Measurements from ENCODE around the gene WWOX.

Gene WWOX

GRCh38 chr16:78718141-78718540 lies 618.7 kb downstream of the WWOX start:
- TF ChIP-seq CTCF (IDR thresholded peaks at IDR 0.05; ENCODE audit: borderline replicate concordance, extremely low read depth, low read length, poor library complexity, severe bottlenecking) (no peak), EZH2 (IDR thresholded peaks at IDR 0.05; ENCODE audit: borderline replicate concordance, low read depth, low read length, severe bottlenecking) (no peak)
- H3K9ac ChIP-seq (ENCODE audit: low read depth, low read length): no peak overlapping the region
- no peak overlapping the region for H3K4me2 ChIP-seq (ENCODE audit: insufficient read depth, low read length)
- H3K36me3 ChIP-seq (ENCODE audit: insufficient read depth, low read length): no peaks in the 10 kb centered on the region
- no peaks in the 10 kb centered on the region for H3K4me1 ChIP-seq (ENCODE audit: insufficient read depth, low read length)
- H3K27ac ChIP-seq (ENCODE audit: low read length): no peak overlapping the region
- no peak overlapping the region for H2AFZ ChIP-seq (ENCODE audit: low read depth, low read length)
- H3K4me3 ChIP-seq (ENCODE audit: low read depth in 1 of 2, low read length in 2 of 2): no peak overlapping the region
- no peaks in the 10 kb centered on the region for H3K27me3 ChIP-seq (ENCODE audit: insufficient read depth, low read length, poor library complexity)
- no peak for DNase-seq
- no peaks in the 10 kb centered on the region for H3K79me2 ChIP-seq (ENCODE audit: insufficient read depth, low read length)
- ATAC-seq (ENCODE audit: insufficient read depth, low read depth): no peak
- H3K9me3 ChIP-seq (ENCODE audit: insufficient read depth, low read length, severe bottlenecking): no peaks in the 10 kb centered on the region
- H4K20me1 ChIP-seq (ENCODE audit: insufficient read depth, low read length): no peaks in the 10 kb centered on the region

GRCh38 chr16:78720416-78720815 lies 621.0 kb downstream of the WWOX start:
- no peak for ATAC-seq (ENCODE audit: insufficient read depth, low read depth)
- no peak overlapping the region for H3K4me3 ChIP-seq (ENCODE audit: low read depth in 1 of 2, low read length in 2 of 2)
- H3K36me3 ChIP-seq (ENCODE audit: insufficient read depth, low read length): no peaks in the 10 kb centered on the region
- H3K4me1 ChIP-seq (ENCODE audit: insufficient read depth, low read length): no peaks in the 10 kb centered on the region
- H3K27me3 ChIP-seq (ENCODE audit: insufficient read depth, low read length, poor library complexity): no peaks in the 10 kb centered on the region
- no peak for DNase-seq
- H2AFZ ChIP-seq (ENCODE audit: low read depth, low read length): no peak overlapping the region
- H3K4me2 ChIP-seq (ENCODE audit: insufficient read depth, low read length): no peak overlapping the region
- H3K9ac ChIP-seq (ENCODE audit: low read depth, low read length): no peak overlapping the region
- no peaks in the 10 kb centered on the region for H4K20me1 ChIP-seq (ENCODE audit: insufficient read depth, low read length)
- no peaks in the 10 kb centered on the region for H3K79me2 ChIP-seq (ENCODE audit: insufficient read depth, low read length)
- no peak overlapping the region for H3K27ac ChIP-seq (ENCODE audit: low read length)
- no peaks in the 10 kb centered on the region for H3K9me3 ChIP-seq (ENCODE audit: insufficient read depth, low read length, severe bottlenecking)
- no peak for TF ChIP-seq EZH2 (IDR thresholded peaks at IDR 0.05; ENCODE audit: borderline replicate concordance, low read depth, low read length, severe bottlenecking)
- TF ChIP-seq CTCF (IDR thresholded peaks at IDR 0.05; ENCODE audit: borderline replicate concordance, extremely low read depth, low read length, poor library complexity, severe bottlenecking): no peak

GRCh38 chr16:78727536-78727935 lies 628.1 kb downstream of the WWOX start:
- H3K4me3 ChIP-seq (ENCODE audit: low read depth in 1 of 2, low read length in 2 of 2): no peak overlapping the region
- no peak overlapping the region for H2AFZ ChIP-seq (ENCODE audit: low read depth, low read length)
- no peak overlapping the region for H3K4me2 ChIP-seq (ENCODE audit: insufficient read depth, low read length)
- no peak for TF ChIP-seq EZH2 (IDR thresholded peaks at IDR 0.05; ENCODE audit: borderline replicate concordance, low read depth, low read length, severe bottlenecking)
- TF ChIP-seq CTCF (IDR thresholded peaks at IDR 0.05; ENCODE audit: borderline replicate concordance, extremely low read depth, low read length, poor library complexity, severe bottlenecking): no peak
- DNase-seq (no peak), ATAC-seq (ENCODE audit: insufficient read depth, low read depth) (no peak)
- H3K79me2 ChIP-seq (ENCODE audit: insufficient read depth, low read length): no peaks in the 10 kb centered on the region
- H3K4me1 ChIP-seq (ENCODE audit: insufficient read depth, low read length): no peaks in the 10 kb centered on the region
- no peaks in the 10 kb centered on the region for H3K27me3 ChIP-seq (ENCODE audit: insufficient read depth, low read length, poor library complexity)
- H3K27ac ChIP-seq (ENCODE audit: low read length): no peak overlapping the region
- H3K36me3 ChIP-seq (ENCODE audit: insufficient read depth, low read length): no peaks in the 10 kb centered on the region
- no peaks in the 10 kb centered on the region for H4K20me1 ChIP-seq (ENCODE audit: insufficient read depth, low read length)
- H3K9me3 ChIP-seq (ENCODE audit: insufficient read depth, low read length, severe bottlenecking): no peaks in the 10 kb centered on the region
- no peak overlapping the region for H3K9ac ChIP-seq (ENCODE audit: low read depth, low read length)

- DNase-seq: no peak
- H3K9ac ChIP-seq (ENCODE audit: low read depth, low read length): no peak overlapping the region
- TF ChIP-seq EZH2 (IDR thresholded peaks at IDR 0.05; ENCODE audit: borderline replicate concordance, low read depth, low read length, severe bottlenecking): no peak
- no peak for TF ChIP-seq CTCF (IDR thresholded peaks at IDR 0.05; ENCODE audit: borderline replicate concordance, extremely low read depth, low read length, poor library complexity, severe bottlenecking)
- no peaks in the 10 kb centered on the region for H3K36me3 ChIP-seq (ENCODE audit: insufficient read depth, low read length)
- H3K79me2 ChIP-seq (ENCODE audit: insufficient read depth, low read length): no peaks in the 10 kb centered on the region
- no peaks in the 10 kb centered on the region for H3K27me3 ChIP-seq (ENCODE audit: insufficient read depth, low read length, poor library complexity)
- H4K20me1 ChIP-seq (ENCODE audit: insufficient read depth, low read length): no peaks in the 10 kb centered on the region
- no peak overlapping the region for H3K4me2 ChIP-seq (ENCODE audit: insufficient read depth, low read length)
- H3K4me1 ChIP-seq (ENCODE audit: insufficient read depth, low read length): no peaks in the 10 kb centered on the region
- H3K27ac ChIP-seq (ENCODE audit: low read length): no peak overlapping the region
- no peak for ATAC-seq (ENCODE audit: insufficient read depth, low read depth)
- no peak overlapping the region for H3K4me3 ChIP-seq (ENCODE audit: low read depth in 1 of 2, low read length in 2 of 2)
- H2AFZ ChIP-seq (ENCODE audit: low read depth, low read length): no peak overlapping the region
- H3K9me3 ChIP-seq (ENCODE audit: insufficient read depth, low read length, severe bottlenecking): no peaks in the 10 kb centered on the region
These were observed 630.2 kb downstream of the WWOX start for GRCh38 chr16:78729687-78730086.
